ENCODE data around the gene MRPS34.

Gene MRPS34

DNA sequence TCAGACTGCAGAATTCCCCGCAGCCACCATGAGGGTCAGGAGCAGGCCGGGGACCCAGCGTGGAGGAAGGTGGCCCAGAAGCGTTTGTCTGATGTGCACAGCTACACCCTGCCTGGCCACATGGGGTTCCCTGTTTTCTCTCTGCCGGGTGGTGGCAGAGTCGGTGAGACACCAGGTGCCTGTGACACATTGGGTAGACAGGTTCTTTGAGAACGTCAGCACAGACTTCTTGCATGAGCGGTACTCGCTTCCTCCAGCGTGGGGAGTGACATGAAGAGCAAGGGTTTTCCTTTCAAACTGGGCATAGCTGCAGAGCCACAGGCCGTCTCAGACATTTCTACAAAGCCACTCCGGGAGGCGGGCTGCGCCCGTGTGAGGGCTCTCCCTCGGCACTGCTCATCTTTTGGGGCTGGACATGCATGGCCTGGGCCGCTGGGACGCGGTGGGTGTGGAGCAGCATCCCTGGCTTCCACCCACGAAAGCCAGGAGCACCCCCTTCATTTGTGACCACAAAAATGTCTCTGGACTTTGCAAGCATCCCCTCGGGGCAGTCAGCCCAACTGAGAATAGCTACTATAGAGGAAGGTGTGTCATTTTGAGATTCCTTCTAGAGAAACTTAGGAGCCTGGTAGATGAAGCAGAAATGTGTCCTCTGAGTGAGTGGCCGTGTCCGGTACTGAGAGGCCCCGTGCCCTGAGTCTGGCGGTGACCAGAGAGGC is 27.6 kb downstream of the MRPS34 start:
- TF ChIP-seq SIN3A (IDR thresholded peaks at IDR 0.05; ENCODE audit: borderline replicate concordance, insufficient read depth, low read length) (no peak), TAF1 (IDR thresholded peaks at IDR 0.05; ENCODE audit: borderline replicate concordance, insufficient read depth, low read length) (no peak), POLR2AphosphoS5 (IDR thresholded peaks at IDR 0.05; ENCODE audit: low read depth, low read length) (no peak), REST (IDR thresholded peaks at IDR 0.05; ENCODE audit: insufficient read depth in 1 of 2, low read depth in 2 of 2, low read length in 2 of 2) (no peak), FOXP2 (optimal IDR thresholded peaks at IDR 0.05; ENCODE audit: borderline replicate concordance, extremely low read depth, extremely low read length, insufficient read depth) (no peak)

GRCh38 chr16:1744338-1744840 is 28.5 kb downstream of the MRPS34 start:
- TF ChIP-seq FOXP2 (optimal IDR thresholded peaks at IDR 0.05; ENCODE audit: borderline replicate concordance, extremely low read depth, extremely low read length, insufficient read depth) (no peak), REST (IDR thresholded peaks at IDR 0.05; ENCODE audit: insufficient read depth in 1 of 2, low read depth in 2 of 2, low read length in 2 of 2) (no peak), SIN3A (IDR thresholded peaks at IDR 0.05; ENCODE audit: borderline replicate concordance, insufficient read depth, low read length) (no peak), POLR2AphosphoS5 (IDR thresholded peaks at IDR 0.05; ENCODE audit: low read depth, low read length) (no peak), TAF1 (IDR thresholded peaks at IDR 0.05; ENCODE audit: borderline replicate concordance, insufficient read depth, low read length) (no peak)

- no peak for TF ChIP-seq TAF1 (IDR thresholded peaks at IDR 0.05; ENCODE audit: borderline replicate concordance, insufficient read depth, low read length)
- no peak for TF ChIP-seq REST (IDR thresholded peaks at IDR 0.05; ENCODE audit: insufficient read depth in 1 of 2, low read depth in 2 of 2, low read length in 2 of 2)
- TF ChIP-seq SIN3A (IDR thresholded peaks at IDR 0.05; ENCODE audit: borderline replicate concordance, insufficient read depth, low read length) = no peak
- TF ChIP-seq POLR2AphosphoS5 (IDR thresholded peaks at IDR 0.05; ENCODE audit: low read depth, low read length) = no peak
- TF ChIP-seq FOXP2 (optimal IDR thresholded peaks at IDR 0.05; ENCODE audit: borderline replicate concordance, extremely low read depth, extremely low read length, insufficient read depth) = no peak
Measured at GRCh38 chr16:1743376-1744337, 29.3 kb downstream of the MRPS34 start.

- TF ChIP-seq TAF1 (IDR thresholded peaks at IDR 0.05; ENCODE audit: borderline replicate concordance, insufficient read depth, low read length) (no peak), SIN3A (IDR thresholded peaks at IDR 0.05; ENCODE audit: borderline replicate concordance, insufficient read depth, low read length) (no peak), FOXP2 (optimal IDR thresholded peaks at IDR 0.05; ENCODE audit: borderline replicate concordance, extremely low read depth, extremely low read length, insufficient read depth) (no peak), REST (IDR thresholded peaks at IDR 0.05; ENCODE audit: insufficient read depth in 1 of 2, low read depth in 2 of 2, low read length in 2 of 2) (no peak), POLR2AphosphoS5 (IDR thresholded peaks at IDR 0.05; ENCODE audit: low read depth, low read length) (no peak)
Measured at GRCh38 chr16:1741553-1742165, 31.3 kb downstream of the MRPS34 start.
